Skeletal muscle cell (primary cell): Measurements from ENCODE around the gene TTC7B.
A peak's percentile ranks its signal among the peaks of the same experiment; 100 is the strongest.

Experiments used
- DNase-seq: peaks from one replicate; pipeline ENCODE4 v3.0.0-alpha.2; 2010; ENCODE audit warnings: low read depth
- H3K4me3 ChIP-seq: 2 replicates; pipeline ENCODE4 v1.5.1; 2011; ENCODE audit warnings: low read depth, mild to moderate bottlenecking, control low read depth, low read length, moderate library complexity

Gene TTC7B

DNA sequence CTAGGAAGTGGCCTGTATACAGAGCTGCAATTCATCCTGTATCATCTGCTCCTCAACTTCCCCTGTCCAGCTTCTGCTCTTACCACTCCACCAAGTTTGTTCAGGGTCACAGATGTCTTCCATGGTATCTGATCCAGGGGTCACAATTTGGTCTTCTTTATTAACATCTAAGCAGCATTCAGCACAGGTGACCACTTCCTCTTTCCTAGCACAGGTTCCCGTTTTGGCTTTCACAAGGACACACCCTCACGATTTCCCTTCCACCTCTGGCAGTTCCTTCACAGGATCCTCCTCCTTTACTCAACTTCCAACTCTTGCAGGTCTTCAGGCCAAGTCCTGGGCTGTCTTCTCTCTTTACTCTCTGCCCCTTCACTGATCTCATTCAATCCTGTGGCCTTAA is 93.6 kb downstream of the TTC7B start:
- no peak for DNase-seq
- no peak overlapping the region for H3K4me3 ChIP-seq

DNA sequence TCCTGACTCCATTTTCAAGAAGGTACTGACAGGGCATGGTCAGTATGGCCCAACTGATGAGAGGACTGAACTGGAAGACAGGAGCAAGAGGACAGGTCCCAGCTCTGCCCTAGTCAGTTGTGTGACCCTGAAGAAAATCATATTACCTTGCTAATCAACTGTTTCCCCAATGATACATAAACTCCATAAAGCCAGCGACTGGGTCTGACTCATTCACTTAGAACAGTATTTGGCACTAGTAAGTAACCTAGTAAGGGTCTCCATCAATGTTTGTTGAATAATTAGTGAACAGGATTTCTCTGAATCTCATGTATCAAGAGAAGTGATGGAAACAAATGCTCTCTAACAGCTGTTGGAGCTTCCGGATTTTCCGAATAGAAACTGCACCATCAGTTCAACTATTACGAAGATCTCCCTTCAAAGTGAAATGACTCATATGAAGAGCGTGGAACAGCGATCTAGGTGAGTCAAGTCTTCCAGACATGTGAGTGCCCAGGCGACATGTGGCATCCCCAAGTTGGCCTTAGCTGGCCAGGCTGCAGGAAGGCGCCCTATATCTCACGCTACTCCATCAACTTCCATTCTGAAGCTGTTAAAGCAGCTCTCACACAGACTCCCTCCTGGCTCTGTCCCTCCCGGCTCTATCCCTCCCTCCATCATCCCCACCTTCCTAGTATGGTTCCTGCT is 94.5 kb downstream of the TTC7B start:
- DNase-seq: peak; percentile 19
- no peak overlapping the region for H3K4me3 ChIP-seq

DNA sequence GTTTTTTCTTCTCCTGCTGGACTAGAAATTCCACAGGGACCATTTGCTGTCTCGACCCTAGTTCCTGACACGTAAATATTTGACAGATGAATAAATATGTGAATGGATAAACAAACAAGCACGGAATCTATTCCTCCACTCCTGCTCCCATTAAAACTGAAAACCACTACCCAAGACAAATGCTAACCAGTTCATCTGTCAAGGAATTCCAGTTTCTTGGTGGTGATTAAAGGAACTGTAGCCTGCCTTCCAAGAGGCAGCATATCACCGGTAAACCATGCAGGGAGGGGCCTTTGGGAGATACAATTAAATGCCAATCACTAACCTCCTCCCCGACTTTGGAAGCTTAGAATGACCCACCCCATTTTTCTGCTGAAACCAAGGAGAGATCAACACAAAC is 95.4 kb downstream of the TTC7B start:
- H3K4me3 ChIP-seq: no peak overlapping the region
- DNase-seq: no peak

DNA sequence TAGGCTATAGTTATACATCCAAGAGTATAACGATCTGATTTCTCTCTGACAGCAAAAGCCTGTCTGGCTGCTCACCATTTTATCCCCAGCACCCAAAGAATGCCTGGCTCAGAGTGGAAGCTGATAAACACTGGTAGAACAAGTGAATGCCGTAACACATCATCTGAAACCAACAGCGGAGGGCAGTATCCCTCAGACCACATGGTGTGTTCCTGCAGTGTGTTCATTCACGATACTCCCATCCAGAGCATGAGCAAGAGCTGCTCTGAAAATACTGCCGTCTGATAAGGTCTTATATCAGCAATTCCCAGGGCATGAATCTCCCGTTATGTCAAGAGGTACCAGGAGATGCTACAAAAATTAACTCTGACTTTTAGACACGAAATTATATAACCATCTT is 95.9 kb downstream of the TTC7B start:
- no peak overlapping the region for H3K4me3 ChIP-seq
- DNase-seq: no peak

DNA sequence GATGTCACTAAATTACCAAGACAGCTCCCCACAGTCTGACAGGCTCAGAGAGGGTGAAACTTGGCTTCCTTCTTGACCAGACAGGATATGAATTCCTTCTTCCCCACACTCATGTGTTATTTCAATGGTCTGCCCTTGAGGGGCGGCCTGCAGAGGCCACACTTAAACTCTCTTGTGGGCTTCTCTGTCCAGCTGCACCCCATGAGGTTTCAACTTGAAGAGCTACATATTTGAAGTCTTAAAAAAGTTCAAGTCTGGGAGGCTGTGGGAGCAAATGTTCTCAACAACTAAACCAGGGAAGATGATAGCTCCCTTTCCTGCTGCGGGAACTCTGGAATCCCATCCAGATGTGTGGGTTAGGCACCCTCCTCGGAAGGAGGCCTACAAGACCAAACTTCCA is 98.3 kb downstream of the TTC7B start:
- peak; percentile 37 for DNase-seq
- no peak overlapping the region for H3K4me3 ChIP-seq

DNA sequence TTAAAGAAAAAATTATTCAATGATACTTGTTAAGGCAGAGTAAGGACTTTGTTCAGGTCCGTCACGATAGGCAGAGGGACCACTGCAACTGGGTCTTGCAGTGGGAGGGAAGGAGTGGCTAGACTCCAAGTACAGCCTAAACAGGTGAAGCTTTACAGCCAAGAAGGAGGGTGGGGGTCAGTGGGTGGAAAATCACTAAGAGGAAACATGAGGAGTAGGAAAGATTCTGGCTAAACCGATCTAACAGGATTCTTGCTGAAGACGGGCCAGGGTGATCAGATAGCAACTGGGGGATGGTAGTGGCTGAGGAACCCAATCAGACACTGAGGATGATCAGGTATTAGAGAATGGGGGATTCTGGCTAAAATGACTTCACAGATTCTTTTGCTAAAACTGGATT is 100.2 kb downstream of the TTC7B start:
- no peak for DNase-seq

DNA sequence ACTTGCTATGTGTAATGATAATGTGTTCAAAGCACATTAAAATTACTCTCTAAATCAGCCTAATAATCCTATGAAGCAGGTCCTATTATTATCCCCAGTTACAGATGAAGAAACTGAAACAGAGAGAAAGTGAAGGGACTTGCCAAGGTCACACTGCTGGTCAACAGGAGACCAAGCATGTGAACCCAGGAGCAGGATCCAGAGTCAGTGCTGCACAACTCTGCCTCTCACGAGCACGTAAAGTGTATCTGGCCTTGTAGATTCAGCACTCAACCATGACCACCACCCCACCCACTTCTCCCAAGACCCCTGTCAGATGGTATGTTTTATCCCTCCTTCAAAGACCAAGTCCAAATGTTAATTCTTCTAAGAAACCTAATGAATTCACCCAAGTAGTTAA is 100.7 kb downstream of the TTC7B start:
- DNase-seq: no peak
- H3K4me3 ChIP-seq: no peak overlapping the region

More for the DNA sequence above, 100.2 kb downstream of the TTC7B start:
- no peak overlapping the region for H3K4me3 ChIP-seq

DNA sequence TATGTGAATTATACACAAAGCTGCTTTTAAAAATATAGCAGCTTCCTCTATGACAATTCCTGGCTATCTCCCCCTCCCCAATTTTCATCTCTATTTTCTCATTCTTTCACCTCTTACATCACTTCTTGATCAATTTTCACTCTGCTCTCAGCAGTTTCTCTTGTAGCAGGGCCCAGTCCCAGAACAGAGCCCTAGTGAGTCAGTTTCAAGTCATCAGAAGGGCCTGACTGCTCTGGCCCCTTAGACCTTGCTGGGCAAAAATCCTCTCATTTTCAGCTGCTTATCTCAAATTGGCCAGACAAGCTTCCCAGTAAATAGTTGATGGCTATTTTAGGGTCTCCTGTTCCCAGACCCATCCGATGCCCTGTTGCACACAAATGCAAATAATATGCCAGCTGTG is 101.4 kb downstream of the TTC7B start:
- DNase-seq: no peak
- no peak overlapping the region for H3K4me3 ChIP-seq

DNA sequence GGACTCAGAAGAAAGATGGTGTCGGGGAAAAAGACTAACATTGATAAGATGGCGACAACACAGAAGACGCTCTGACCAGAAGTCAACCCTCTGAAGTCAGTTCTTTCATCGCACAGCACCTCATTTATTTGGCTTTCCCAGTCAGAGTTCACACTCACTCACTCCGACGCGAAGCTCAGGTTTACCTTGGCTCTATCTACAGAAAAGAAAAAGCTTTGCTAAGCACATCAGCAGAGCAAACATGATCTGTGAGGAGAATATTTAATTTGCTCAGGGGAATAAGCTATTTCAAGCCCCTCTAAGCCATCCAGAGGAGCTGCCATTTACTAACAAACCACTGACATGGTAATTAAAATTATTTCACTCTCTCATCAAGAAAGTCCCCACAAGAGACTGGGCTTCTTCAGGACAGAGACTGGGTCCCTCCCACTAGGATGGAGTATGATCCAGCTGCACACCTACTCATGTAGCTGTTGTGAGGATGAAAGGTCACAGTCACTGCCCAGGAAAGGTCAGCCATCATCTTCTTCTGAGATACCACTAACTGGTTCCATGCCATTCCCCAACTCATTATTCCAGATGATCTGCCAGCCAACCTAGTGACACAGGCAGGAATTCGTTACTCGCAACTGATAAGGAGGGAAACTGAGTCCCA is 111.4 kb downstream of the TTC7B start:
- DNase-seq: no peak
- H3K4me3 ChIP-seq: no peak overlapping the region

DNA sequence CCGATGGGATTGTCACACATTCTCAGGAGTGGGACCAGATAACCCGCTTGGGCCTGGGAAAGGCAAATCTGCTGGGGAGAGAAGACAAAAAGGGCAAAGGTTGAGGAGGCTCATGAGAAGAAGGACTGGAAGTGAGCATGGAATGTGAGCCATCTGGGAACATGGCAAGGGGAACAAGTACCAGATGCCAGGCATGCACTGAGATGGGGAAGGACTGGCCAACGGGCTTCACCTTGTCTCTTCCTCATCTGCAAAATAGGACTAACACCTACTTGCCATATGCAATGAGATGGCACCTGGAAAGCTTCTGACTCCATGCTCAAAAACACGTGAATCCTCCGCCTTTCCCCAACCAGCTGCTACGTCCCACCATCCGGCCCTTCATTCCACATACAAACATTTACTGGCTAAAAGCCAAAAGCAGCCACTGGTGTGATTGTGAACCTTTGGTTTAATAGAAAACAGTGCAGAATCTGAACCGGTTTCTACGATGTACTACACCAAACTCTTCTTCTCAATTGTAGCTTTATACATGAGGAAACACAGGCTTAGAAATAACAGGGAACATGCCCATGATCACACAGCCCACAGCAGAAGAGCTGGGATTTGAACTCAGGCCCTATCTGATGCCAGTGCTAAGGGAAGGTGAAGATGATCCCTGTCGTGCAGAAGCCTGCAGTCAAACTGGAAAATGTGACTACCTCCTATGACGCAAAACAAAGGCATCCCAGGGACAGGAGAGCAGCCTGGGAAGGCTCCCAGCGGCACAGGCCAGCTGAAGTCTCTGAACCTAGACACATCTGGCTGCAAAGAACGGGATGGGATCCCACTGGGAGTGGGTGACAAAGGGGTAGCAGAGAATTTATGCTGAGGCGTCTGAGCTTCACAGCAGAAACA is 112.1 kb downstream of the TTC7B start:
- no peak for DNase-seq

DNA sequence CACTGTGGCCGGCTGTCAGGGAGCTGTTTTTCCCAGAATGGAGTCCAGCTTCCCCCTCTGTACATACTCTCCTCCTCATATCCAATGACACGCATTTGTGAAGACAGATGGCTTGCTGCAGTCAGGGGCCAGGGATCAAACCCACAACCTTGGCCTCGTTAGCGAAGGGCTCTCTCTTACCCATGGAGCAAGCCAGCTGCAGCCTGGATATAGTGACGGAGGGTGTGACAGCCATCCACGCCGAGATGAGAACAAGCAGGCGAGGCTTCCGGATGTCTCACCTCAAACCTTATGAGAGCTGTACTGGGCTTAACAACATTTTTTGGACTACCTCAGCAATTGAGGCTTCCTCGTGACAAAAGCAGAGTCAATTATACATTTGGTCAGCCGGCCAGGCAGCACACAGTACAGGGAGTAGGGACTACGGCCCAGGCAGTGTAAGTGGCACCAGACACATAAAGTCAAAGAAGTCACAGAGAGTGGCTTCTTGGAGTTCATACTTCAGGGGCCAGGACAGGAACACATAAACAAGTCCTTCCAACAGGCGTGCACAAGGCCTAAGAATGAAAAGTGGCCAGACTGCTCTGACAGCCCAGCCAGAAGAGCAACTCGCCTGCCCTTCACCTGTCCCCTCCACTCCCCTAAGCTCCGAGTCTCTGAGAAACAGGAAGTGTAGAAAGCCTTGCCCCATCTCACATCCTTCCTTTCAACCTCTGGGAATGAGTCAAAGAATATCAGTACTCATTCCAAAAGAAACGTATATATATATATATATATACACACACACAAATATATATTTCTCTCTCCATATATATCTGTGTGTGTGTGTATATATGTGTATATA is 115.1 kb downstream of the TTC7B start:
- no peak overlapping the region for H3K4me3 ChIP-seq
- no peak for DNase-seq

More for the DNA sequence above, 112.1 kb downstream of the TTC7B start:
- H3K4me3 ChIP-seq: no peak overlapping the region

DNA sequence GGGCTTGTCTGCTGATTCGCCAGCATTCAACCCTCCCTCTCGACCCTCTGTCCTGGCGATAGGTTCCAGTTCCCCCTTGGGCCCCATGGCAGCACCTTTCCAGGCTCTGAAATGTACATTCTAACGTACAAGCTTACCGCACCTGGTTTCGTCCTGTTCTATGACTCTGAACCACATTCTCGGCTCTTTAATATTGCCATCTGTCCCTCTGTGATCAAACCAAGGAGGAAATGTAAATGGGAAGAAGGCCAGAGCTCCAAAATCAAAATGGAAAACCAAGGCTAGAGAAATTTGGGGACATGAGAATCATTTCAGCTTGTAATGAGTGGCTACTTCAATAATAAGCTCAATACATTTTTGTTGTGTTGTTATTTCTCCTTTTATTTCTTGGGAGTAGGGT is 117.2 kb downstream of the TTC7B start:
- no peak overlapping the region for H3K4me3 ChIP-seq
- no peak for DNase-seq

DNA sequence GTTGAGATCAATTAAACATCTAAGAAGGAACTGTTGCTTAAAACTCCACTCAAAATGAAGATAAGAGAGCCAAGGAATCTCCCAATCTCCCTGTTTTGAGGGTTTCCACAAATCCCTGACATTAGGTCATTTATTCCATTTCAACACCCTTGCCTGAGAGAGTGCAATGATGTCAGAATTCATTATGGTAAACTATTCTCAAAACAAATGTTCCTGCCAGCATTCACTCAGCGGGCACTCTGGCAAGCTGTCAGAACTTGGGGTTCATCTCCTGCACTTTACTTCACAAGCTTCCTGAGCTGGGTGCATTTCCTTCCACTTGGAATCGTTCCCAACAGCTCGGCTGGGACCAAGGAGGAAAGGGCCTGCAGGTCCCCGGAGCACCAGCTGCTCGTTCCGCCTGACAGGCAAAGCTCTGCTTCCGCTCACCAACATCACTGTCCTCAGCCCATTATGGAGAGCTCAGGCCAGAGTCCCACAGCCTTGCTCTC is 117.8 kb downstream of the TTC7B start:
- no peak overlapping the region for H3K4me3 ChIP-seq
- DNase-seq: no peak

DNA sequence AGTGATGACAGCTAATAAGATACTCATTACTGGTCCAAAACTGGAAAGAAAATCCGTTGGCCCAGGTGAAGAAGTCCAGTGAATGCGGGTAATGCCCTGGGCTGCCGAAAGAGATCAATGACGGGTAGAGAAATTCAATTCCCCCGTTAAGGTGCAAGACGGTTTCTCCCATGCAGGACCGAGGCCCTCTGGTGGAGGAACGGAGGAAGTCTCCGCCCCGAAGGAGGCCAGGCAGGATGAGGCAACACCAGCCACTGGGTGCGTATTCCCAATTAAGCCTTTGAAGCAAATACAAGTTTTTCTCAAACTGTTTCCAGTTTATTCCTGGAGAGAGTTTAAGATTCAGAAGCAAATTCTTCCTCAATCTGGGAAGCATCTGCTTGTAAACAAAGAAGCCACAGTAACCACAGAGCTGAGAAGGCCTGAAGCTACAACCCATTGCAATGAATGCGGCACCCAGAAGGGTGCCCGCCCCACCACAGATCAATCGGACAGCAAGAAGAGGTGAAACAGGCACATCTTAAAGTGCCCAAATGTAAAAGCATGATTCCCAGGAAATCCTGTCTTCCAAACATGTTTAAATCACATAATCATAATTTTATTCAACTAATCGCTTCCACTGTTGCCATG is 118.5 kb downstream of the TTC7B start:
- no peak overlapping the region for H3K4me3 ChIP-seq
- DNase-seq: peak; percentile 44

DNA sequence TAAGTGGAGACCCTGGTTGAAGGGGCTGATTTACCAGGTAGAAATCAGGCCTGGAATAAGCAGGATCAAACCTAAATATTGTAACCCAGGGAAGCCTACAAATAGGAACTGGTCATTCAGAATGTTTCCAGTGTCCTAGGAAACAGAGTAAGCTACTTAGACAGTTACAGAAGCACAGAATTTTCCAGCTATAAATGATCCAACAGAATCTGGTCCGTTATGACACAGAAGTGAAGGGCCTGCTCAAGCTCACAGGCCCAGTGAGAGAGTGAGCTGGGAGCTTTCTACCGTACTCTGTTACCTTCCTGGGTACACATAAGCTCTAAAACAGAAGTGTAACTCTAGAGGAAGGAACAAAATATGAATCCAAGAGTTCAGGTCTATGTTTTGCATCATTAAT is 119.1 kb downstream of the TTC7B start:
- no peak overlapping the region for H3K4me3 ChIP-seq

DNA sequence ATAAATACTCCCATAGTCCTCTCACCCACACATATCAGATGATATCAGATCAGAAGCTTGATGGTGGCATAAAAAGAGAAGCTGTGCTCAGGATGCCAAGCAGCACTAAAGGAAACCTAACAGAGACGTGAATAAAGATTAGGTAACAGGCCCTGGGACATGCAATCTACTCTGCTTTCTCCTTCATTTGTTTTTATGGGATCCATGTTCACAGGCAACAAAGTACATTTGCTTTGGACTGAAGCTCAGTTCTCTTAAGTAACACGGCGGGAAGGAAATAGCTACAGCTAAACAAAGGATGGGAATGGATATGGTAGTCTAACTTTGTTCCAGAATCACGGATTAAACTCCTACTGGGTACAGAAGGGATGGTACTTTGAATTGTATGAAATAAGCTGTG is 119.5 kb downstream of the TTC7B start:
- DNase-seq: no peak
- H3K4me3 ChIP-seq: no peak overlapping the region

More for the DNA sequence above, 119.1 kb downstream of the TTC7B start:
- no peak for DNase-seq

DNA sequence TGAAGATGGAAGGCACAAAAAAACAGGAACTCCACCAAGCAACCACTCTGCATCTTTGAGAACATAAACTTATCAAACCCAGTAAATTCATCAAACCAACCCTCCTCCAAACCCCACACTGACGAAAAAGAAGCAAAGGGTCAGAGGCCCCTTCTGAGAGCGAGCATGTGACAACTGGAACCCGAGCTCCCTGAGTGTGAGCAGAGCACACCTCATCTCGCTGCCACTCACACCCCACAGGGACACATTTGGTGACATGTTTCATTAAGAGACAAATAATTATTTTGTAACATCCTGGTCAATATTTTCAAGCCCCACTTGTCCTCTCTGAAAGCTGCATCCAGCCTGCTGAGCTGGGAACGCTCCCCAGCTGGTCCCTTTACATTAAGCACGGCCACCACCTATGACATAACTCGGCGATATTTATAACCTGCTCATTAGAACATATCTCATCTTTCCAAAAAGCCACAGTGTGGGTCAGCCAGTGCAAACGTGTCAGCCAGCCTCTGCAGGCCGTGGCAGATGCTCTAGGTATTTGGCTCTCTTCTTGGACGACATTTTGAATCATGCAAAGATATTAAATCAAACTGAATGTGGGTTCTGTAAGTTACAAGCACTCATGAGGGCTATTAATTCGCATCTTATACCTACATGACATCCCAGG is 120.1 kb downstream of the TTC7B start:
- no peak for DNase-seq
- H3K4me3 ChIP-seq: no peak overlapping the region

DNA sequence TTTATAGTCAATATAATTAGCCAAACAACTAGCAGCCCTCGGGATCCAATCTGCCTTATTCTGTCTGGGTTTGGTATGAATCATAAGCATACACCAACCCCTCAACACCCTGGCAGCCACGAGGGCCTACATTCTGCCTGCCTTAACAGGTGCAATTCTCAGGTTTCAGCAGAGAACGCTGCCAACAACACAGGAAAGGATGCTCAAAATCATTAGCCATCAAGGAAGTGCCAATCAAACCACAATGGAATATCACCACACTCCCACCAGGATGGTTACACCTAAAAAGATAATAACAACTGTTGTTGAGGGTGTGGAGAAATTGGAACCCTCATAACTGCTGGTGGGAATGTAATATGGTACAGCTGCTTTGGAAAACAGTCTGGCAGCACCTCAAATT is 122.8 kb downstream of the TTC7B start:
- DNase-seq: peak; percentile 62

More for the DNA sequence above, 122.8 kb downstream of the TTC7B start:
- no peak overlapping the region for H3K4me3 ChIP-seq
